ENCODE results near the gene GRIK4. TPM values are rescaled to one million over a fixed set of nuclear protein-coding genes. Genes with fewer than 3 reads are reported as not detected.

The GRIK4 gene
- total and polyA plus RNA-seq, 2 of the 4 experiments (the other 2 are of a cell fraction) = 0.18 to 0.38 TPM

DNA sequence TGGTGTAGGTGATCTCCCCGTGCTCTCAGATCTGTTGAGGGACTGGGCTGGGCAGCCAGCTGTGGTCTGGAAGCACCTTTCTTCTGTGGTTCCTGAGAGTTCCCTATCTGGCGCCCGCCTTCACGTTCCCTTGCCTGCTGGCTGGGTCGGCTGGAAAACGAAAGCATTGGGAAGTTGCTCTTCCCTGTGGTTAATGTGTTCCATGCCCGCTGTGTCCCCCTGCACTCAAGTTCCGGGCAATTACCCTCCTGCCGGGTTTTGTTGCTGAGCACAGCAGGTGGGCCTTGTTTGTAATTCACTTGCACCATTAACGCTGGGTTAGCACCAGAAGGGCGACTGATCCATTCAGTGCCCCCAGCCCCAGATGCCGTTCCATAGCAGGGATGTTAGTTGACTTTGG is 134.1 kb downstream of the GRIK4 start:
- no TSS peak for BruUV-seq (replicated peaks)
- intact Hi-C loops (cut with micrococcal nuclease) = no loop called here
- Histone ChIP-seq H4K20me1 (ENCODE audit: insufficient read depth, low read length) (no peaks in the 10 kb centered on the region), H4K5ac (ENCODE audit: low read depth, low read length) (no peak overlapping the region), H3K9me3 (ENCODE audit: control insufficient read depth, insufficient read depth, low read length) (no peaks in the 10 kb centered on the region), H3K23ac (ENCODE audit: low read depth, low read length) (no peak overlapping the region), H2BK120ac (ENCODE audit: low read depth, low read length) (no peak overlapping the region), H3K79me1 (ENCODE audit: low read depth in 1 of 2, low read length in 2 of 2) (no peaks in the 10 kb centered on the region), H2BK20ac (ENCODE audit: low read depth, low read length) (no peak overlapping the region), H3K14ac (replicated peaks; ENCODE audit: low read depth, low read length) (no peak overlapping the region), H2AFZ (replicated peaks; ENCODE audit: low read length, poor library complexity) (no peak overlapping the region), H2AK5ac (ENCODE audit: low read depth, low read length) (no peak overlapping the region), H3K4ac (ENCODE audit: low read depth, low read length) (no peak overlapping the region), H3K4me2 (ENCODE audit: low read depth, low read length) (no peak overlapping the region), H3K18ac (ENCODE audit: low read depth, low read length) (no peak overlapping the region), H4K91ac (ENCODE audit: insufficient read depth, low read depth, low read length) (no peak overlapping the region), H2BK5ac (ENCODE audit: low read depth, low read length, poor library complexity, severe bottlenecking) (no peak overlapping the region), H2BK15ac (ENCODE audit: low read depth, low read length) (no peak overlapping the region), H3K56ac (ENCODE audit: extremely low read depth, insufficient read depth, low read length) (no peak overlapping the region), H3K36me3 (ENCODE audit: control insufficient read depth, insufficient read depth, low read length) (no peaks in the 10 kb centered on the region), H4K8ac (ENCODE audit: low read depth in 2 of 2, low read length in 2 of 2) (no peak overlapping the region), H3K4me3 (ENCODE audit: insufficient read depth, low read depth, low read length) (no peak overlapping the region), H3K27me3 (ENCODE audit: control insufficient read depth, insufficient read depth, low read length) (peaks cover 28% of the 10 kb centered on the region), H3K9me1 (ENCODE audit: insufficient read depth, low read length) (no peaks in the 10 kb centered on the region), H3K9ac (ENCODE audit: low read depth, low read length) (no peak overlapping the region), H3K27ac (ENCODE audit: insufficient read depth, low read length) (no peak overlapping the region), H2AK9ac (replicated peaks; ENCODE audit: low read depth, low read length, poor library complexity) (no peak overlapping the region), H3K4me1 (ENCODE audit: control insufficient read depth, insufficient read depth, low read length) (no peaks in the 10 kb centered on the region)
- 36% methylated on average over 3 of the region's 12 CpGs; no CpG with 5 or more reads in 1 of the 2 experiments for WGBS, 2 experiments (ENCODE audit: extremely low coverage in 2 of 2, insufficient read length in 1 of 2)
- in situ Hi-C loops (cut with MboI; ENCODE audit: low sequenced_read_pairs) = no loop called here
- TF ChIP-seq, protein P1, sequence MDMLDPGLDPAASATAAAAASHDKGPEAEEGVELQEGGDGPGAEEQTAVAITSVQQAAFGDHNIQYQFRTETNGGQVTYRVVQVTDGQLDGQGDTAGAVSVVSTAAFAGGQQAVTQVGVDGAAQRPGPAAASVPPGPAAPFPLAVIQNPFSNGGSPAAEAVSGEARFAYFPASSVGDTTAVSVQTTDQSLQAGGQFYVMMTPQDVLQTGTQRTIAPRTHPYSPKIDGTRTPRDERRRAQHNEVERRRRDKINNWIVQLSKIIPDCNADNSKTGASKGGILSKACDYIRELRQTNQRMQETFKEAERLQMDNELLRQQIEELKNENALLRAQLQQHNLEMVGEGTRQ (IDR thresholded peaks at IDR 0.05; ENCODE audit: low read depth, low read length) = no peak
- TF ChIP-seq MAZ (IDR thresholded peaks at IDR 0.05; ENCODE audit: borderline replicate concordance, low read depth, low read length) (no peak), RFX5 (IDR thresholded peaks at IDR 0.05; ENCODE audit: low read depth, low read length) (no peak), FOS (IDR thresholded peaks at IDR 0.05; ENCODE audit: low read depth, low read length) (no peak), NFE2L2 (IDR thresholded peaks at IDR 0.05; ENCODE audit: low read depth, low read length) (no peak), SMC3 (IDR thresholded peaks at IDR 0.05; ENCODE audit: low read depth, low read length) (no peak), POLR2A (IDR thresholded peaks at IDR 0.05; ENCODE audit: low read depth, low read length) (no peak), MAFK (IDR thresholded peaks at IDR 0.05; ENCODE audit: low read depth, low read length) (no peak), RAD21 (IDR thresholded peaks at IDR 0.05; ENCODE audit: low read length) (no peak), CHD1 (IDR thresholded peaks at IDR 0.05; ENCODE audit: low read depth, low read length) (no peak), CEBPB (IDR thresholded peaks at IDR 0.05; ENCODE audit: low read depth, low read length) (no peak), RCOR1 (IDR thresholded peaks at IDR 0.05; ENCODE audit: insufficient replicate concordance, low read length) (no peak), MXI1 (IDR thresholded peaks at IDR 0.05; ENCODE audit: borderline replicate concordance, low read depth, low read length) (no peak), BHLHE40 (IDR thresholded peaks at IDR 0.05; ENCODE audit: low read depth, low read length) (no peak)
- TF ChIP-seq, protein P2, sequence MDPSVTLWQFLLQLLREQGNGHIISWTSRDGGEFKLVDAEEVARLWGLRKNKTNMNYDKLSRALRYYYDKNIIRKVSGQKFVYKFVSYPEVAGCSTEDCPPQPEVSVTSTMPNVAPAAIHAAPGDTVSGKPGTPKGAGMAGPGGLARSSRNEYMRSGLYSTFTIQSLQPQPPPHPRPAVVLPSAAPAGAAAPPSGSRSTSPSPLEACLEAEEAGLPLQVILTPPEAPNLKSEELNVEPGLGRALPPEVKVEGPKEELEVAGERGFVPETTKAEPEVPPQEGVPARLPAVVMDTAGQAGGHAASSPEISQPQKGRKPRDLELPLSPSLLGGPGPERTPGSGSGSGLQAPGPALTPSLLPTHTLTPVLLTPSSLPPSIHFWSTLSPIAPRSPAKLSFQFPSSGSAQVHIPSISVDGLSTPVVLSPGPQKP (IDR thresholded peaks at IDR 0.05; ENCODE audit: borderline replicate concordance, low read depth, low read length) = no peak
- dilution Hi-C loops (cut with HindIII; ENCODE audit: low sequenced_read_pairs, unreplicated experiment) = no loop called here
- DNase-seq (no peak), ATAC-seq (ENCODE audit: low read depth) (no peak)
- CTCF ChIA-PET = no interaction called here
- POLR2A ChIA-PET (ENCODE audit: unreplicated experiment) = no interaction called here
